ENCODE data around the gene FHOD1.

DNA sequence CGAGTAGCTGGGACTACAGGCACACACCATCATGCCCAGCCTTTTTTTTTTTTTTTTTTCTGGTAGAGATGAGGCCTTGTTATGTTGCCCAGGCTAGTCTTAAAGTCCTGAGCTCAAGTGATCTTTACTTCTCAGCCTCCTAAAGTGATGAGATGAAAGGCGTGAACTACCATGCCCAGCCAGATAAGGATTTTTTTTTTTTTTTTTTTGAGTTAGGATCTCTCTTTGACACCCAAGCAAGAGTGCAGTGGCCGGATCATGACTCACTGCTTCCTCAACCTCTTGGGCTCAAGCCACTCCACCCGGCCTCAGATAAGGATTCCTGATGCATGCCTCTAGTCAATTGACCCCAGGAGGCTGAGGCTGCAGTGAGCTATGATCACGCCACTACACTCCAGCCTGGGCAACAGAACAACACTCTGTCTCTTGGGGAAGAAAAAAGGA is 20.9 kb upstream of the FHOD1 start:
- TF ChIP-seq CTCF (conservative IDR thresholded peaks at IDR 0.05; ENCODE audit: low read depth, low read length) = no peak
- no peak for TF ChIP-seq EZH2 (IDR thresholded peaks at IDR 0.05; ENCODE audit: borderline replicate concordance, low read depth, low read length, poor library complexity, severe bottlenecking)
